Measurements from ENCODE around the gene ANAPC2. TPM values are rescaled to one million over a fixed set of nuclear protein-coding genes. Genes with fewer than 3 reads are reported as not detected.

The ANAPC2 gene, protein sequence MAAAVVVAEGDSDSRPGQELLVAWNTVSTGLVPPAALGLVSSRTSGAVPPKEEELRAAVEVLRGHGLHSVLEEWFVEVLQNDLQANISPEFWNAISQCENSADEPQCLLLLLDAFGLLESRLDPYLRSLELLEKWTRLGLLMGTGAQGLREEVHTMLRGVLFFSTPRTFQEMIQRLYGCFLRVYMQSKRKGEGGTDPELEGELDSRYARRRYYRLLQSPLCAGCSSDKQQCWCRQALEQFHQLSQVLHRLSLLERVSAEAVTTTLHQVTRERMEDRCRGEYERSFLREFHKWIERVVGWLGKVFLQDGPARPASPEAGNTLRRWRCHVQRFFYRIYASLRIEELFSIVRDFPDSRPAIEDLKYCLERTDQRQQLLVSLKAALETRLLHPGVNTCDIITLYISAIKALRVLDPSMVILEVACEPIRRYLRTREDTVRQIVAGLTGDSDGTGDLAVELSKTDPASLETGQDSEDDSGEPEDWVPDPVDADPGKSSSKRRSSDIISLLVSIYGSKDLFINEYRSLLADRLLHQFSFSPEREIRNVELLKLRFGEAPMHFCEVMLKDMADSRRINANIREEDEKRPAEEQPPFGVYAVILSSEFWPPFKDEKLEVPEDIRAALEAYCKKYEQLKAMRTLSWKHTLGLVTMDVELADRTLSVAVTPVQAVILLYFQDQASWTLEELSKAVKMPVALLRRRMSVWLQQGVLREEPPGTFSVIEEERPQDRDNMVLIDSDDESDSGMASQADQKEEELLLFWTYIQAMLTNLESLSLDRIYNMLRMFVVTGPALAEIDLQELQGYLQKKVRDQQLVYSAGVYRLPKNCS
- total RNA-seq (2021) = 92.1 and 95.4 TPM in 2 replicates
- percentile 56 among the genes with signal in this experiment for Bru-seq, nascent RNA
- percentile 81 among the genes with signal in this experiment for BruChase-seq, experiment 1, labeled RNA remaining after a 2-hour chase
- percentile 87 among the genes with signal in this experiment for BruChase-seq, experiment 2, labeled RNA remaining after a 6-hour chase
- long read RNA-seq, transcript ANAPC2-201 (13 exons, 2,632 nt) = major isoform, 8 of 14 reads
- long read RNA-seq, partial matches to known transcripts = 1 of 14 reads
- long read RNA-seq, other reads (novel, unspliced or antisense) = 5 of 14 reads

DNA sequence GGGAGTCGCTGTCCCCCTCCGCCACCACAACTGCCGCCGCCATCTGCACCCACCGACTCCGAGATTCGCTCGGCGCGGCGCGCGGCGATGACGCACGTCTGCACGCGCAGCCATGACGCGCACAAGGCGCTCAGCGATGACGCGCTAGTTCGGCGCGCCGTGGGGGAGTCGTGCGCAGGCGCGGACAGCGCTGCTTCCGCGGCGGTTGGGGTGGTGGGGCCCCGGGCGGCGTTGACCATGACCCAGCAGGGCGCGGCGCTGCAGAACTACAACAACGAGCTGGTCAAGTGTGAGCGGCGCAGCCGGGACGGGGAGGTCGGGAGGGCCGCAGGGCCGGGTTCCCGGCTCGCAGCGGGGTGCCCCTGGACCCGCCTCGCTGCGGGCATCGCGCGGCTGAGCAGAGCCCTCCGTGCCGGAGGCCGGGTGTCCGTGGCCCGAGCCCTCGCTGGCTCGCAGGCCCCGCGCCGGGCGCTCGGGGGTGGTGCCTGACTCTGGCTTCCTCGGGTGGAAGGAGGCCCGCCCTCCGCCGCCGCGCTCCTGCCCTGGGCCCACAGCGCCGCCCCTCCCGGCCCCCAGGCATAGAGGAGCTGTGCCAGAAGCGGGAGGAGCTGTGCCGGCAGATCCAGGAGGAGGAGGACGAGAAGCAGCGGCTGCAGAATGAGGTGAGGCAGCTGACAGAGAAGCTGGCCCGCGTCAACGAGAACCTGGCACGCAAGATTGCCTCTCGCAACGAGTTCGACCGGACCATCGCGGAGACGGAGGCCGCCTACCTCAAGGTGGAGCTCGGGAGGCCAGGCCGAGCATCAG, at the start of gene ANAPC2, which contains the start of gene SSNA1:
ANAPC2 (minus strand) TSS at position 71 of the 807 bp plus-strand sequence; CDS start at position 43, 28 bp downstream.
SSNA1 (plus strand) TSS at position 187 of the 807 bp plus-strand sequence; CDS start at position 238, 51 bp downstream.
- peak; percentile 81 to 98 for DNase-seq
- peak within 1 kb of the TSS; percentile 97 for H3K4me3 ChIP-seq
- H3K27ac ChIP-seq = peak within 1 kb of the TSS; percentile 74
- peak within 1 kb of the TSS; percentile 93 for H2AFZ ChIP-seq
- H3K79me2 ChIP-seq (ENCODE audit: low read depth) = peaks cover 38% of the 10 kb centered on the region
- intact Hi-C loops (cut with micrococcal nuclease; ENCODE audit: unreplicated experiment) = loop anchor here (1.0 to 2.0 kb wide), 5 partner anchors 12 to 60 kb away; partner anchors contain the start of genes RNF224, TMEM210 and TPRN
- POLR2A ChIA-PET (ENCODE audit: unreplicated experiment) = interaction anchor here (0.5 to 1.8 kb wide), 17 partner anchors 9 to 411 kb away, joined by 3 to 14 read pairs (median 5); partner anchors contain the start of genes CYSRT1, NSMF, RNF208 and TPRN
- TF ChIP-seq, protein P1, sequence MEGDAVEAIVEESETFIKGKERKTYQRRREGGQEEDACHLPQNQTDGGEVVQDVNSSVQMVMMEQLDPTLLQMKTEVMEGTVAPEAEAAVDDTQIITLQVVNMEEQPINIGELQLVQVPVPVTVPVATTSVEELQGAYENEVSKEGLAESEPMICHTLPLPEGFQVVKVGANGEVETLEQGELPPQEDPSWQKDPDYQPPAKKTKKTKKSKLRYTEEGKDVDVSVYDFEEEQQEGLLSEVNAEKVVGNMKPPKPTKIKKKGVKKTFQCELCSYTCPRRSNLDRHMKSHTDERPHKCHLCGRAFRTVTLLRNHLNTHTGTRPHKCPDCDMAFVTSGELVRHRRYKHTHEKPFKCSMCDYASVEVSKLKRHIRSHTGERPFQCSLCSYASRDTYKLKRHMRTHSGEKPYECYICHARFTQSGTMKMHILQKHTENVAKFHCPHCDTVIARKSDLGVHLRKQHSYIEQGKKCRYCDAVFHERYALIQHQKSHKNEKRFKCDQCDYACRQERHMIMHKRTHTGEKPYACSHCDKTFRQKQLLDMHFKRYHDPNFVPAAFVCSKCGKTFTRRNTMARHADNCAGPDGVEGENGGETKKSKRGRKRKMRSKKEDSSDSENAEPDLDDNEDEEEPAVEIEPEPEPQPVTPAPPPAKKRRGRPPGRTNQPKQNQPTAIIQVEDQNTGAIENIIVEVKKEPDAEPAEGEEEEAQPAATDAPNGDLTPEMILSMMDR (conservative IDR thresholded peaks at IDR 0.05) = peak; percentile 44; the same call in 1 of the 2 replicates
- no peak for TF ChIP-seq EZH2 (IDR thresholded peaks at IDR 0.05; ENCODE audit: low read depth)
- peaks cover 18% of the 10 kb centered on the region for H3F3A ChIP-seq (ENCODE audit: insufficient read depth, low read depth)
- peaks cover 23% of the 10 kb centered on the region for H4K20me1 ChIP-seq (ENCODE audit: insufficient read depth)
- peaks cover 33% of the 10 kb centered on the region for H3K4me1 ChIP-seq (replicated peaks; ENCODE audit: insufficient read depth)
- H3K9me3 ChIP-seq (ENCODE audit: insufficient read depth, low read depth) = no peaks in the 10 kb centered on the region
- CTCF ChIA-PET = interaction anchor here (0.5 to 2.8 kb wide), 9 partner anchors 12 to 402 kb away, joined by 3 to 17 read pairs (median 3); partner anchors contain the start of genes RNF224 and TMEM203
- BruUV-seq (replicated peaks) = no TSS peak
- no peaks in the 10 kb centered on the region for H3K27me3 ChIP-seq (ENCODE audit: insufficient read depth, low read depth)
- H3K4me2 ChIP-seq = peak within 1 kb of the TSS; percentile 92
- H3K9me2 ChIP-seq (ENCODE audit: insufficient read depth) = no peaks in the 10 kb centered on the region
- H3K36me3 ChIP-seq (ENCODE audit: low read depth) = no peaks in the 10 kb centered on the region

DNA sequence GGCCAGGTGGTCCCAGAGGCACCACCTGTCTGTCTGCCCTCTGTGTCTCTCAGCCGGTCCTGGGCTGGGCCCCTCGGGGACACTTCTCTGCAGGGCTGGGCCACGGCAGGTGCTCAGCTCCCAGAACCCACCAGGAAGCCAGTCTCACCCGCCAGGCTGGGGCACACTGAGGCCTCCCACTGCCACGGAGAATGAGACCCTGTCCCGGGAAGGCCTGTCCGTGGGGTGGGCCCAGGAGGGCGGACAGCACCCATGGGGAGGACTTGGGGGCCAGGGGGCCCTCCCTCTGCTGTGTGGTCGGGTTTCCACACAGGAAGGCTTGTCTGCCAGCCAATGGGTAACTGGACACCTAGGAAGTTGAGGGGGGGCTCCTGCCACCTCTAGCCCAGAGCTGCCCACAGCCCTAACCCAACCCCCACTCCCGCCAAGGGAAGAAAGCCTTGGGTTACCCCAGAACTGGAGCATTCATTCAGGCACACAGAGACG, 48.6 kb upstream of the ANAPC2 start:
- Histone ChIP-seq H3K79me2 (ENCODE audit: low read depth) (peaks cover 34% of the 10 kb centered on the region), H3K9me2 (ENCODE audit: insufficient read depth) (no peaks in the 10 kb centered on the region), H3K36me3 (ENCODE audit: low read depth) (0 out of 2 replicates have a peak, but pooled peaks cover 4% of the 10 kb centered on the region), H4K20me1 (ENCODE audit: insufficient read depth) (peaks cover 4% of the 10 kb centered on the region), H3K9me3 (ENCODE audit: insufficient read depth, low read depth) (no peaks in the 10 kb centered on the region), H3K4me1 (replicated peaks; ENCODE audit: insufficient read depth) (peaks cover 25% of the 10 kb centered on the region), H3K27ac (no peak overlapping the region), H3K4me3 (no peak overlapping the region), H3K4me2 (no peak overlapping the region), H3F3A (ENCODE audit: insufficient read depth, low read depth) (peaks cover 12% of the 10 kb centered on the region), H2AFZ (no peak overlapping the region), H3K27me3 (ENCODE audit: insufficient read depth, low read depth) (no peaks in the 10 kb centered on the region)
- BruUV-seq (replicated peaks) = no TSS peak
- no peak for DNase-seq
- ChIA-PET POLR2A (ENCODE audit: unreplicated experiment) (interaction anchor here (0.6 to 0.8 kb wide), 5 partner anchors 34 to 479 kb away, joined by 3 to 15 read pairs (median 7); no protein-coding TSS in a partner anchor), CTCF (interaction anchor here (0.6 to 1.8 kb wide), 22 partner anchors 10 to 459 kb away, joined by 3 to 13 read pairs (median 4); partner anchors contain the start of genes NELFB, RNF224, TOR4A and TPRN)
- TF ChIP-seq, protein P1 (conservative IDR thresholded peaks at IDR 0.05) = no peak
- intact Hi-C loops (cut with micrococcal nuclease; ENCODE audit: unreplicated experiment) = no loop called here

Data from PC-9 (cell line).